PC-3 (cell line): Measurements from ENCODE around the gene EVC. TPM values are rescaled to one million over a fixed set of nuclear protein-coding genes. Genes with fewer than 3 reads are reported as not detected.

Source experiments
- ATAC-seq: fragments of 200-7000 bp; cut with Tn5 transposase; 2 replicates; pipeline ENCODE4 v1.9.1; 2020; ENCODE audit warnings: mild to moderate bottlenecking, moderate library complexity
- BruUV-seq: library from RNA; stranded (reverse); fragments of 400-500 nt; replicated peaks from 2 replicates; lab custom pipeline; 2021; lab: Mats Ljungman, UMichigan
- CTCF ChIA-PET: fragments of 300-600 bp; sonication (Branson Sonifier 250); formaldehyde crosslinking; loops from one replicate; lab custom pipeline; 2022; ENCODE audit warnings: antibody characterized with exemption; lab: Charles Lee
- POLR2A ChIA-PET: fragments of 300-600 bp; sonication (Branson Sonifier 250); formaldehyde crosslinking; loops from one replicate; lab custom pipeline; 2022; ENCODE audit warnings: antibody characterized with exemption; ENCODE audit not compliant: unreplicated experiment; lab: Charles Lee
- DNase-seq: peaks from one replicate; pipeline ENCODE4 v3.0.0-alpha.2; 2015
- H2AFZ ChIP-seq: fragments of 300-600 bp; sonication (generic); 2 replicates; pipeline ENCODE4 v1.6.0; 2016; ENCODE audit warnings: antibody characterized with exemption, low read length
- H3F3A ChIP-seq: fragments of 300-600 bp; sonication (generic); one replicate; pipeline ENCODE4 v1.6.0; 2017; ENCODE audit warnings: antibody characterized with exemption, low read length, control low read depth, mild to moderate bottlenecking; ENCODE audit not compliant: unreplicated experiment
- H3K27ac ChIP-seq: fragments of 300-600 bp; sonication (generic); 2 replicates; pipeline ENCODE4 v1.5.1; 2016; ENCODE audit warnings: mild to moderate bottlenecking, low read length
- H3K27me3 ChIP-seq: fragments of 300-600 bp; sonication (generic); 2 replicates; pipeline ENCODE4 v1.6.1; 2016; ENCODE audit warnings: low read length, mixed read lengths
- H3K36me3 ChIP-seq: fragments of 300-600 bp; sonication (generic); 2 replicates; pipeline ENCODE4 v1.6.1; 2016; ENCODE audit warnings: low read depth, mixed run types, low read length, mixed read lengths
- H3K4me1 ChIP-seq: fragments of 300-600 bp; sonication (generic); 2 replicates; pipeline ENCODE4 v1.5.1; 2016; ENCODE audit warnings: low read length; ENCODE audit not compliant: insufficient read depth
- H3K4me2 ChIP-seq: fragments of 300-600 bp; sonication (generic); 2 replicates; pipeline ENCODE4 v1.6.0; 2016; ENCODE audit warnings: low read length
- H3K4me3 ChIP-seq: fragments of 300-600 bp; sonication (generic); 2 replicates; pipeline ENCODE4 v1.5.1; 2016; ENCODE audit warnings: mild to moderate bottlenecking, low read length, mixed read lengths
- H3K79me2 ChIP-seq: fragments of 300-600 bp; sonication (generic); 2 replicates; pipeline ENCODE4 v1.6.1; 2017; ENCODE audit warnings: low read length, mixed read lengths
- H3K9ac ChIP-seq: fragments of 300-600 bp; sonication (generic); 2 replicates; pipeline ENCODE4 v1.6.0; 2016; ENCODE audit warnings: mild to moderate bottlenecking, low read length
- H3K9me2 ChIP-seq: fragments of 300-600 bp; sonication (generic); replicated peaks from 2 replicates; pipeline ENCODE4 v1.6.1; 2016; ENCODE audit warnings: mixed run types, low read length, mixed read lengths
- H3K9me3 ChIP-seq: fragments of 300-600 bp; sonication (generic); 2 replicates; pipeline ENCODE4 v1.6.1; 2016; ENCODE audit warnings: low read length, mixed read lengths
- H4K20me1 ChIP-seq: fragments of 300-600 bp; sonication (generic); 2 replicates; pipeline ENCODE4 v1.6.1; 2016; ENCODE audit warnings: low read length, mixed read lengths
- EZH2 ChIP-seq: fragments of 300-600 bp; sonication (generic); IDR thresholded peaks from one replicate; pipeline ENCODE4 v1.6.1; 2017; ENCODE audit warnings: antibody characterized with exemption, mild to moderate bottlenecking, low read length; ENCODE audit not compliant: unreplicated experiment
- EZH2phosphoT487 ChIP-seq: fragments of 300-600 bp; sonication (generic); IDR thresholded peaks from 2 replicates; pipeline ENCODE4 v1.6.1; 2018; ENCODE audit warnings: mild to moderate bottlenecking, antibody characterized with exemption, low read length, borderline replicate concordance
- intact Hi-C: fragments of 100-400 bp; cut with micrococcal nuclease; formaldehyde crosslinking; loops from 2 replicates; pipeline ENCODE4 v1.9.0; 2023
- total RNA-seq: library from RNA; depleted of rRNA; stranded (reverse); fragments of >200 nt; gene quantifications from 2 replicates; pipeline ENCODE4 v1.2.3, GENCODE V29; 2014
- TF ChIP-seq, protein P1 (sequence below): fragments of 300-600 bp; sonication (generic); conservative IDR thresholded peaks from 2 replicates; pipeline ENCODE4 v1.5.1; 2017; ENCODE audit warnings: antibody characterized with exemption, low read depth, mild to moderate bottlenecking, low read length

The EVC gene
- total RNA-seq, 1 experiment from 2014 or later: 22.7 TPM

DNA sequence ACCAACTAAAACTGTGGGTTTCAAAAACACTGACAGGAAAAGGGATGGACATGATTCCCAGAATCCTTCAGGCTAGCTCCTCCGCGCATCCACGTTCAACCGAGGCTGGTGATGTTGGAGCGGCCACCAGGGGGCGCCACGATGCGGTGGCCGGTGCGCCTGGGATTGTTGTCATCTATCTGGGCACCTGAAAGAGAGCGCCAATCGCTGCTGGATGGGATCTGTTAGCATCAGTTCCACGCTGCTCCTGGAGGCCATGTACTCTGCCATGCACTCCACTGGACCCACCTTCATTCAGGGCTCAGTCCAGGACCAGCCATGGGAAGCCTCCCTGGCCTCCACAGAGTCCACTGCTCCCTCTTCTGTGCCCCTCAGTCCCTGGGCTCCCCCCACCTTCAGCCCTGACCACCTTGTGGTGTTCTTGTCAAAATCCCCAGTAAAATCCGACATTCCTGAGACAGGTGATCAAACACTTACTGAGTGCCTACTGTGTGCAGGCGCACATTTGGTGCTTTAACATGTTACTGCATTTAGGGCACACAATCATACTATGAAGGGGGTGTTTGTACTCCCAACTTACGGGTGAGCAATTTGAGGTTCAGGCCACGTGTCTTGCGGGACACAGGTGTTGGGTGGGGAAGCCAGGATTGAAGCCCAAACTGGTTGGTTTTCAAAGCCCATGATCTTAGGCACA, 110.8 kb downstream of the EVC start:
- no peak overlapping the region for H2AFZ ChIP-seq
- no peaks in the 10 kb centered on the region for H3K27me3 ChIP-seq
- DNase-seq (no peak), ATAC-seq (no peak)
- H4K20me1 ChIP-seq: no peaks in the 10 kb centered on the region
- no peaks in the 10 kb centered on the region; the same call in 1 of the 2 replicates for H3K36me3 ChIP-seq
- CTCF ChIA-PET: interaction anchor here (0.7 kb wide), 1 partner anchor 9 kb away, joined by 3 read pairs; no protein-coding TSS in a partner anchor
- no peak overlapping the region for H3K27ac ChIP-seq
- POLR2A ChIA-PET: no interaction called here
- H3K79me2 ChIP-seq: no peaks in the 10 kb centered on the region
- intact Hi-C loops: no loop called here
- BruUV-seq: no TSS peak
- TF ChIP-seq, protein P1, sequence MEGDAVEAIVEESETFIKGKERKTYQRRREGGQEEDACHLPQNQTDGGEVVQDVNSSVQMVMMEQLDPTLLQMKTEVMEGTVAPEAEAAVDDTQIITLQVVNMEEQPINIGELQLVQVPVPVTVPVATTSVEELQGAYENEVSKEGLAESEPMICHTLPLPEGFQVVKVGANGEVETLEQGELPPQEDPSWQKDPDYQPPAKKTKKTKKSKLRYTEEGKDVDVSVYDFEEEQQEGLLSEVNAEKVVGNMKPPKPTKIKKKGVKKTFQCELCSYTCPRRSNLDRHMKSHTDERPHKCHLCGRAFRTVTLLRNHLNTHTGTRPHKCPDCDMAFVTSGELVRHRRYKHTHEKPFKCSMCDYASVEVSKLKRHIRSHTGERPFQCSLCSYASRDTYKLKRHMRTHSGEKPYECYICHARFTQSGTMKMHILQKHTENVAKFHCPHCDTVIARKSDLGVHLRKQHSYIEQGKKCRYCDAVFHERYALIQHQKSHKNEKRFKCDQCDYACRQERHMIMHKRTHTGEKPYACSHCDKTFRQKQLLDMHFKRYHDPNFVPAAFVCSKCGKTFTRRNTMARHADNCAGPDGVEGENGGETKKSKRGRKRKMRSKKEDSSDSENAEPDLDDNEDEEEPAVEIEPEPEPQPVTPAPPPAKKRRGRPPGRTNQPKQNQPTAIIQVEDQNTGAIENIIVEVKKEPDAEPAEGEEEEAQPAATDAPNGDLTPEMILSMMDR: peak; percentile 60
- no peak for TF ChIP-seq EZH2
- H3K4me2 ChIP-seq: no peak overlapping the region
- no peaks in the 10 kb centered on the region for H3K9me2 ChIP-seq
- no peaks in the 10 kb centered on the region for H3K9me3 ChIP-seq
- H3F3A ChIP-seq: no peaks in the 10 kb centered on the region
- H3K4me1 ChIP-seq: no peaks in the 10 kb centered on the region
- no peak overlapping the region for H3K4me3 ChIP-seq
- no peak overlapping the region for H3K9ac ChIP-seq

DNA sequence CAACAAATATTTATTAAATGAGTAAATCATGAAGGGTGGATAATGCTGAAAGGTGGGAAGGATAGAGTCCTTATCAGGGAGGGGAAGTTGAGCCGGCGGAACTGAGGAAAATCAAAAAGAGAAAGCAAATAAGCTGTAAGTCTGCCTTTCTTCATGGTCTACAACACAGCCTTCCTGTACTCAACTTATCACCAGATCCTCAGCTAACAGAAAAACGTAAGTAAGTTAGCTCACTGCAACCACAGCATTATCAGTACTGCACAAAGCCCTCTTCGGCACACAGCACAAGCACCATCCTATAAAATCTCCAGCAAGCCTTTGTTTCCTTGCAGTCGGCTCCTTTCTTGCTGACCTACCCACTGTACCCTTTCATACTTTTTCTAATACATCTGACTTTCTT, 111.6 kb downstream of the EVC start:
- Histone ChIP-seq H3K36me3 (no peaks in the 10 kb centered on the region; the same call in 1 of the 2 replicates), H3K9me2 (no peaks in the 10 kb centered on the region), H3K27me3 (no peaks in the 10 kb centered on the region), H3K9me3 (no peaks in the 10 kb centered on the region), H3K79me2 (no peaks in the 10 kb centered on the region), H3K27ac (no peak overlapping the region), H4K20me1 (no peaks in the 10 kb centered on the region), H2AFZ (no peak overlapping the region), H3K4me2 (no peak overlapping the region), H3K9ac (no peak overlapping the region), H3F3A (no peaks in the 10 kb centered on the region), H3K4me3 (no peak overlapping the region), H3K4me1 (no peaks in the 10 kb centered on the region)
- intact Hi-C loops: no loop called here
- CTCF ChIA-PET: no interaction called here
- POLR2A ChIA-PET: no interaction called here
- BruUV-seq: no TSS peak
- ATAC-seq (no peak), DNase-seq (no peak)
- TF ChIP-seq EZH2 (no peak), EZH2phosphoT487 (no peak)
- TF ChIP-seq, protein P1: no peak

DNA sequence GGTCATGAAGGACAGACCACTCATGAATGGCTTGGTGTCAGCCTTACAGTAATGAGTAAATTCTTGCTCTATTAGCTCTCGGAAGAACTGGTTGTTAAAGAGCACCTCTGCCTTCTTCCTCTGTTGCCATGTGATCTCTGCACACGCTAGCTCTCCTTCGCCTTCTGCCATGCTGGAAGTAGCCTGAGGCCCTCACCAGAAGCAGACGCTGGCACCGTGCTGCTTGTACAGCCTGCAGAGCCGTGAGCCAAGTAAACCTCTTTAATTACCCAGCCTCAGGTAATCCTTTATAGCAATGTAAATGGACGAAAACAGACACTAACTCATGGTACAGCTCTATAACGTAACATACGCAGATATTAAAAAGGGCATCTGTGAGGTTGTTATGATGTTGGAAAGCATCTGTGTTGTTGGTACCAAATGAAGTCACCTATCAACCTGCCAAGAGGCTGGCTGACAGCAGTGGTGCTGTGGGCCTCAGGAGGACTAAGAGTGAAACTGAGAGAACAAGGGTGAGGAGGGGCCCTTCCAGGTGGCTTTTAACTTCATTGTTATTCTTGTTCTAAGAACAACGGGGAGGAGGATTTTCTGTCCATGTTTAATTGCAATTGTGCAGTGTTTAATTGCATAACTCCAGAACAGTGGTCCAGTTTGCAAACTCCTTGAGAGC, 112.7 kb downstream of the EVC start:
- H3K4me3 ChIP-seq: no peak overlapping the region
- intact Hi-C loops: no loop called here
- H3K27me3 ChIP-seq: no peaks in the 10 kb centered on the region
- no peak overlapping the region for H3K4me2 ChIP-seq
- H4K20me1 ChIP-seq: no peaks in the 10 kb centered on the region
- DNase-seq: no peak
- ATAC-seq: no peak
- H2AFZ ChIP-seq: no peak overlapping the region
- TF ChIP-seq, protein P1: no peak
- no peak for TF ChIP-seq EZH2phosphoT487
- no peaks in the 10 kb centered on the region for H3K4me1 ChIP-seq
- no TSS peak for BruUV-seq
- ChIA-PET POLR2A (no interaction called here), CTCF (no interaction called here)
- H3K27ac ChIP-seq: no peak overlapping the region
- no peaks in the 10 kb centered on the region; the same call in 1 of the 2 replicates for H3K36me3 ChIP-seq
- H3F3A ChIP-seq: no peaks in the 10 kb centered on the region
- H3K79me2 ChIP-seq: no peaks in the 10 kb centered on the region
- H3K9me2 ChIP-seq: no peaks in the 10 kb centered on the region
- H3K9me3 ChIP-seq: no peaks in the 10 kb centered on the region
- no peak overlapping the region for H3K9ac ChIP-seq
